Dedifferentiated amniotic fluid mesenchymal stem cell (primary cell): ENCODE data around the gene LRRC75A.
A peak's percentile ranks its signal among the peaks of the same experiment; 100 is the strongest.

Source experiments
- DNase-seq: peaks from one replicate; pipeline ENCODE4 v3.0.0-alpha.2; 2016; ENCODE audit errors: extremely low spot score

The LRRC75A gene

DNA sequence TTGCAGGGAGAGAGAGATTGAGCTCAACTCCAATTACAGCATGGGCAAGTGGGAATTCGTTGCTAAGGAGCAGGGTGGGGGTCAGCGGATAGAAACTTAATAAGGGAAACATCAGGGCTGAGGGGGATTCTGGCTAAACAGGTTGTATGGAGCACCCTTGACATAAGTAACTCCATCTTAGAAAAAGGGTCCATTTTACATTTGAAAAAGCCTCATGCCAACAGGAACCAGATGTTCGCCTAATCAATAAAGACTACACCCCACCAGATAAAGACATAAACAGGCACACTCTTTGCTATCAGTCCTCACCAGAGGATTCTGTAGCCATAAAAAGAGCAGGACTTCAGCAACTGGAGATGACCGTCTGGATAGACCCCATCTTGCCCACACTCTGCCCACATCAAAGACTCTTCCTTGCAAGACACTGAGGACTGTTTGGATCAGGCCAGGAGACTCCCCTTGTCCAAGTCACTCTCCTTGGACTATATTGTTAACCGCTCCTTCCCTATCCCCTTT lies 1.6 kb upstream of the LRRC75A start:
- no peak for DNase-seq

DNA sequence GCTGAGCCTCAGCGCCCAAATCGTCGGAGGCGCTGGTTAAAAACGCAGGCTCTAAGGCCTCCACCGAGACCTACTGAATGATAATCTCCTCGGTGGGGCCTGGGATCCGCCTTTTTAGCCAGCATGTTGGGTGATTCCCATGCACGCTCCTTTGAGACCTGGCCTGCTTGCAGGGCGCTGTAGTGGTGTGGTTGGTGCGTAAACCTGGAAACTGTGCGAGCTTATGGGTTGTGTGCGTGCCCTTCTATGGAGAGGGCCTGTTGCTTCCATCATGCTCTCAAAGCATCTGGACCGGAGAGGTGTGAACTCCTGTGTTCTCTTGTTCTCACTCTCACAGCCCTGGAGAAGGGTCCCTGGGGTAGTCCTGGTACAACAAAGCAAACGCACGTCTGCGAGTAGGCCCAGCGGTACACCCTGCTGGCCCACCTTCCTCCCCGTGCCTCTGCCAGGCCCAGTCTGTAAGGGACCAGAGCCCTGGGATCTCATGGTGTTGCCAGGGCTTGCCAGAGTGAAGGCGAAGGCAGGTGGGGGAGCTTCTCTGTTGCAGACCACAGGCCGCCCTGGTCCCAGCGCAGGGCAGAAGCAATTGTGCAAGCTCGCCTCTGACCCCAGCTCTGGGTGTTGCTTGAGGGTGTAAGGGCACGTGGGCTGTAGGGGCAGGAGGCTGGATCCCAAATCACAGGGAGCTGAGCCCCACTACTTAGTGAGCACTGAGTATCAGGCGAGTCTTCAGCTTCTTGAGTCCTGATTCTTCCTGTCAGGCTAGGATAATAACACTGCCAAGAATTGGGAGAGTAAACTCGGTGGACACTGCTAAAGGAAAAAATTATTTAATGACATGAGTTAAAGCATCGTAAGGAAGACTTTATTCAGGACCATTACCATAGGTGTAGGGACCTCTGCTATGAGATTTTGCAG lies 879 bp upstream of the LRRC75A start:
- no peak for DNase-seq

DNA sequence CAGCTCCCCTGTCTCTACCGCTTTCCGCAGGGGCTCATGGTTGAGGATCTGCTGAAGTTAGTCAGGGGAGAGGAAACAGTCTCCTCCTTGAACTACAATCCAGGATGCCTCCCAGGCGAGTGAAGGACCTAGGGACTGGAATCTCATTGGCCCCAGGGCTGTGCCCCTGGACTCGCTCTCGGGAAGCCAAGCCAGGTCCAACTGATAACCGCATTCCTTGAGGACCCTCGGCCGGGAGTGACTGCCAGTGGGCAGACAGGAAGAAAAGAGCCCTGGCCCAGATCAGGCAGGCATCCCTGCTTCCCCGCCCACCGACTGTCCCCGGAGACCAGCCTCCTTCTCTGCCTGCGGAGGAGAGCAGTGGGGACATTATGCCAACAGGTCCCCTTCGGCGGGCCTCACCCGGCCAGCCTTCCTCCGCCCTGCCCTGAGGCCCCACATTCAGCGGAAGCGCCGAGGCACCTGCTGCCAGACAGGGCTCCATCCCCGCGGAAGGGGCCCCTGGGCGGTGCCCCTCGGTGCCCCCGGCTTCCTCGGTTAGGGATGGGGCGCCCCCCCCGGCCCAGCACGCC lies 776 bp downstream of the LRRC75A start:
- no peak for DNase-seq

DNA sequence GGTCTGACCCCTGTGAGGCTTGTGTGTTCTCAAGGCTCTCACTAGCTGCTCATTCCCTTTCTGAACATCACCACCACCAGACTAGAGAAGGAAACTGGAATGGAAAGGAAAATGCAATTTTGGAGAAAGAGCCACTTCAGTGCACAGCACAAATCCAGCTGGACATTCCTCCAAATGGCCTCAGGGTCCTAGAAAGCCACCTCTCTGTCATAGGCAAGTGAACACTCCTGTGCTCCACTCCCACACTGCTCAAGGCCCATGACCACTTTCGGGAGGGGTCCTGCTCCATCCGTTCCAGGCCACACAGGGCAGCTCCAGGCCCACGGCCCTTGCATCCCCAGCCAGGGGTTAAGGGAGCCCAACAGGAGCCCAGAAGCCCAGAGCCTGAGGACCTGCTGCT lies 2.6 kb downstream of the LRRC75A start:
- DNase-seq = no peak

DNA sequence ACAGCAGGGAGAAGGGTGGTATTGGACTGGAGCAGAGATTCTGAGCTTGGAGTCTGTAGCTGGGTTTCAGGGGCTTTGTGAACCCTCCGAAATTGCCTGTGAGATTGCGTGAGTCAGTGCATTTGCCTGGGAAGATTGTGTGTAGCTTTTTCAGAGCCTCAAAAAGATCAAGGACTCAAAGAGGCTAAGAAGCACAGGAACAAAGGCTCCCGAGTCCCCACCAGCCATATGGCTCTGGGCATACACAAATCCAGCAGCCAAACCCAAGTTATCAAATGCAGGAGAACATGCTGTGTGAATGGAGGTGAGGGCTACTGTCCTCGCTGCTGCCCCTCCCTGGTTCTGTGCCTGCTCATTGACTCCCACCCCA lies 3.0 kb downstream of the LRRC75A start:
- no peak for DNase-seq

DNA sequence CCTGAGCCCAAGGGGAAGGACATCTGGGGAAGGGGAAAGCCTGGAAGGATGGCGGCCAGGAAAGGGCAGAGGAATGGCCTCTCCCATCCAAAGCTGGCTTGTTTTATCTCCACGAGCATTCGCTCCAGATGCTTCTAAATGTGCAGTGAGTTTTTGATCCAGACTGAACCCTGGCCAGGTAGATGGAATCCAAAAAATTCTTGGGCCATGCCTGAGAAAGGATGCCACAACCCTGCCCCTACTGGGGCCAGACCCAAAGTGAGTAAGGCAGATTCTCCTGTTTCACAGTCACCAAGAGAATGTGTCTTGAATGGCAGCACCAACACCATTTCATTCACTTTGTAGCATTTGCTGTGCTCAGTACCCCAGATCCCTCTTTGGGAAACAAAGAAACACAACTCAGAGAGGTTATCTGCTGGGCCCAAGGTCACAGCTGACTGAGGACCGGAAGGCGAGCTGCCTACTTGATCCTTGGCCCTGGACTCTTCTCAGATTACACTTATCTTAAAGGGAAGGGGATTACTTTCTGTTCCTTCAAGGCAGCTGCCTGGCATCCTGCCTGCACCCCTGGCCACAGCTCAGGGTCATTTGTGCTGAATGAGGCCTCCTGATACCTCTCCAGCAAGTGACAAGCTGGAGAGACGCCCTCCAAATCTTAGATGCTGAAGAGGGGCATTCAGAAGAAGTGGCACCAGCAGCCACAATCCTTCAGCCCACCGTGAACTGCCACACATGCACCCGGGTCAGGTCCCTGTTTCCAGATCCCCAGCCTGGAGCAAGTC lies 3.6 kb downstream of the LRRC75A start:
- DNase-seq = no peak

DNA sequence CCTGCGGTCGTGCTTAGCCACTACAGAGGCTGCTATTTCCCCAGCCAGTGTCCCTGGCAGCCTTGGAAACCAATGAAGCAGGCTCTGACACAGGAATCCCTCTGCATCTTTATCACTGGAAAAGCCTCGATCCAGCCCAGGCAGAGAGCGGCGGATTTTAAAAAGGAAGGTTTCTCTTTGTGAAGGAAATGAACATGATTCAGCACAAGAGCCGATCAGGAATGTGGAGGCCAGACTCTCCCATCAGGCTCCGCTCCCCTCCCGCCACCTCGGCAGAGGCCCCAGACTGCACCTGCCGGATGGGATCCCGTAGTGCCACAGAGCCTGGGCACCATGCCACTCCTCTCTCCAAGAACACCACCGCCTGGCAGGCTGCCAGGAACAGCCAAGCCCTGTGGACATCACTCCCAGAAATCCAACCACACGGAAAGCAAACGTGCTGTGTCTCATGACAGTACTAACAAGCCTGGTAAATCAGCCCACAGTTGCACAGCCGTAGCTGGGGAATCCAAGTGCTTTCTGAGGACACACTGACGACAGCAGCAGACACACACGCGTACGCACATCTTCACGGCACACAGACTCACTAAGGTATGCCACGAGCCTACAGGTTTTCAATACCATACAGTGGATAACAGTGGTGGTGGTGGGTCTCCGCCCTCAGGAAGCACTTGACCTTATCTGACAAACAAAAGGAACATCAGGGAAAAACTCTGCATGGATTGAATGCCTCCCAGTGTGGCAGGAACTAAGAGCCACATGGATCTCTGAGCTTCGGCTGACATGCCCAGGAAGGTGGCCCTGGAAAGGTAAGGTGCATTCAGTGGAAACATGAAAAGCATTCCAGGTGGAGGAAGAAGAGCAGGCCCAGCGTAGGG lies 5.4 kb downstream of the LRRC75A start:
- DNase-seq = peak; percentile 22

DNA sequence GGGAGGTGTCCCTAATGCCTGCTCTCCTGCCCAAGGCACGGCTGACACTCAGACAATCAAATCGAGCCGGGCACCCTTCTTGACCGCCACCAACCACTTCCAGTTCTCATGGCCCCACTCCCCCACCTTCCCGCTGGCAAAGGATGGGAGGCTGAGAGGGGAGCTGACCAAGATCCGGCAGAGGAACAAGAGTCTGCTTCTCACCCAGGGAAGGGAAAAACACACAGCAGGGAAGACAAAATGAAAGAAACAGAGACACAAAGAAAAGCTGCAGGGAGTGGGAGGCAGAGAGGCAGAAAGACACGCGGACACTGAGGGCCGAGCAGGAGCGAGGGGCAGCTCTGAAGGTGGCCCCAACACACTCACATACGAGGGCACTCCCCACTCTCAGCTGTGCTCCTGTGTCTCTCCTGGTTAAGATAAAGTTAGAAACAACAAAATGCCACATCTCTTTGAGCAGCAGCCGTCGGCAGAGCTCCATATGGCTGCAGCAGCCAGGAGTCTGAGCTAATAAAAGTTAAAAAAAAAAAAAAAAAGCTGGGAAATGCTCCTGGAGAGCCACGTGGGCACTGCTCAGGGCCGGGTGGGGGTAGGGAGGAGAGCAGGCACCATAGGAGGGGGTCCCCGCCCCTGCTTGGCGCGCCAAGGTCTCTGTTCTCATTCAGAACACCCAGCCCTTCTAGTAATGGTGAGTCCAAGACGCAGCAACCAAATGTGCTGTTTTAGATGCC lies 7.4 kb downstream of the LRRC75A start:
- no peak for DNase-seq

DNA sequence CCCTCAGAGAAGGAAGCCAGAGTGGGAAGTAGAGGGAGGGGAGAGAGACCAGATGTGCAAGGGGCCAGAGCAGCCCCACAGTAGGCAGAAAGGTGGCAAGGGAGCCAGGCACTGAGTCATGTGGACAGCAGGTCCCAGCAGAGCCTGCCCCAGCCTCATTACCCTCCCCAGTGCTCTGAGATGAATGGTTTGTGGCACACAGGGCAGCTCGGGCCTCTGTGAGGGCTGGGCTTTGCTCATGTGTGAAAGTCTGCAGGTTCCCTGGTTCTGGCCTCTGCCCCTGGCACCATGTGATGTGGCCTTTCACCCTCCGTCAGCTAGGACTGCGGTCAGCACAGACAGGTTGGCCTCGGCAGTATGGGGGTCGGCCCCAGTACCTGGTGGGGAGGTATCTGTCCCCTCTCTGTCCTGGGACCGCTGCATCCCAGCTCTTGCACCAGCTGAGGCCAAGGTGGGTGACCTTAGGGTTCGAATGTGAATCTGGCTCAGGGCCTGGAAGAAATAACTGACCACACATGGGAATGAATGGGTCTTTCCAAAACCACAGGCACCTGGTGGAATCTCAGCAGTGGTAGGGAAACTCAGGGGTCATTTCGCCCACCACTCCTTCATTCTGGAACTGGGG lies 8.9 kb downstream of the LRRC75A start:
- DNase-seq = no peak

DNA sequence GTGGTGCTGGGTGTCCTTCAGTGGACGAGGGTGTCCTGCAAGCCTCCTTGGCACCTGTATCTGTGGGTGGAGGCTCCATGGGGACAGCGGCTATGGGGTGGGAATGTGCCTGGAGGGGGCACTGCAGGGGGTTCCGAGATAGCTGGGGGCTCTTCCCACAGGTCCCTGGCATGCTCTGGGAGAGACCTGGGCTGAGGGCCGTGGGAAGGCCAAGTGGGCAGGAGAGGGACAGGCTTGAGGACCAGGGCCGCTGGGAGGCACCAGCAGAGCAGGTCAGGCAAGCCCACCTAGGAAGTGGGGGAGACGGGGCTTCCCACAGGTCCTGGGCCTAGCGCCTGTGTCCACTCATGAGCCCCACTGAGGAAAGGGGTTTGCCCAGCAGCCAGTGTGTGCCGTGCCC lies 9.7 kb downstream of the LRRC75A start:
- no peak for DNase-seq

DNA sequence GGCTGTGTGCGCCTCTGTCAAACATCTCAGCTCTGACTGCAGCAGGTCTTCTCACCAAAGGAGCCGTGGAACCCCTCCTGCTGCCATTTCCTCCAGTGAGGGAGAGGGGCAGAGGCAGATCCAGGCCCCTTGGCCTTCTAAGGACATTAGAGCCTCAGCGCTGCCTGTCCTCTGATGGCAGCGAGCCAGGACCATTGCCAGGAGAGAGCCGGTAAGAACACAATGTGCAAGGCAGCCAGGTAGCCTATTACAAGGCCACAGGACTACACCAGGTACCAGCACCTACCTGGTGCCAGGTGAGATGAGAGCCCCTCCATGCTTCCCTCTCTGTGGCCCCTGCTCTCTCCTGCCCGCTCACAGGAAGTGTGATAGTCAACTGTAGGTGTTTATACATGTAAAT lies 11.0 kb downstream of the LRRC75A start:
- DNase-seq = no peak

DNA sequence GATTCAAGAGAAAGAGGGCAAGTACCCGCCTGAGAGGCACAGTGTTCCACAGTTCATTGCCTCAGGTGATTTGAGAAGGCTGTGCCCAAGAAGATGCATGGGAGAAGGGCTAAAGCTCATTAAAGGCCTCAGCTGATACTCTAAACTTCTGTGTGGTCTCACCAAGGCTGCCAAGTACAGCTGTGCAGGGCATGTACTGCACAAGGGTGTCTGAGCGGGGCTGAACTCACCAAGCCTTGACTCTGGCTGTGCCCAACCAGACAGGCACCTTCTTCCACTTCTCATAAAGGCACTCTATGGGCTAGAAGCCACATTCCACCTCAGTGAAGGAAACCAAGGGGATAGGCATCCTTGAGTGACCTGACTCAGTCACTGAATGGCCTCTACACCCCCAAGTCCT lies 12.7 kb downstream of the LRRC75A start:
- no peak for DNase-seq

DNA sequence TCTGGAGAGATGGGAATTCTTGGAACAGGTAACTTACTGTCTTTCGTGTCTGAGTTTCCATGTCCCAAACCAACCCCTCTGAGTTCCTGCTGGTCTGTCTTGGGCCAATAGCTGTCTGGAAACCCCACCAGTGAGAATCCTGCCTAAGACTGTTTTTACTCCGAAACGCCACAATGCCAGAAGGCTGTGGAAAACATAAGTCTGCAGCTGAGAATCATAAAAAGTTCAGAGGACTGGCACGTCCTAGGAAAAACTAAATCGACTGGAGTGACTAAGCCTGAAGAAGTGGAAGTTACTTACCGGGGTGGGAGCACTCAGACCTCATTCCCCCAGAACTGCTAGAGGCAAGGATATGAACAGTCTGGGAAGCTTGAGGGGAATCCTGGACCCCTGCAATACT lies 13.3 kb downstream of the LRRC75A start:
- DNase-seq = no peak

DNA sequence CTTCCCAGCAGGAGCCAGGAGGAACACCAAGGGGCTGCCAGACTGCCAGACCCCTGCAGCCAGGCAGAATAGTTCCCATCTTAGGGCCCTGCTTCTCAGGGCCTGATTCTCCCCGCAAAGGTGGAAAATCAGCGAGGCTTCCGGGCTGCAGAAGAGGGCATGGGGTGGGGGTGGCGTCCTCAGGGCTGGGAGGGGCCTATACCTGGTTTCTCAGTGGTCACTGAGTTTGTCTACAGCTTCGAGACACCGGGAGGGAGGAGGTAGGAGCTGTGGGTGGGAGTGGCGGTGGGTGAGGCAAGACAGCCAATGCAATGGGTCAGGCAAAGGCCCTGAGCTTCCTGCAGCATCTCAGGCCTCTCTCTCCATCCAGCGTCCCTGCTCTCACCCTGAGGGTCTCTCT lies 14.3 kb downstream of the LRRC75A start:
- no peak for DNase-seq

DNA sequence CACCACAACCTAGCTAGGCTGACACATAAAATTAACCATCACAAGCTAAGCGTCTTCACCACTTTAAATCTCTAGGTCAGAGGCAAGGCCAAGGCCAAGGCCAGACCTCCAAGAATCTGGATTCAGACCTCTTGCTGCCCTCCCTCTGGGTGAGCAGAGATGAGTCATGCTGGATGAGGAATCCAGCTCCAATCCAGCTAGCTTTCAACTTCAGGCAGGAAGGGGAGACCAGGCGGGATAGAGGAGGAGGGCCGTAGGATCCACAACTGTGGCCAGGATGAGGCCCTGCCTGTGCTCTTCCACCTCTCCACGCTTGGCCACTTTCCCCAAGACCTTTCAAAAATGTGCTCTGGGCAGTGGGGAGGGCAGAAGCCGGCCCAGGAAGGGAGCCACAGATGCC lies 14.7 kb downstream of the LRRC75A start:
- DNase-seq = peak; percentile 30

DNA sequence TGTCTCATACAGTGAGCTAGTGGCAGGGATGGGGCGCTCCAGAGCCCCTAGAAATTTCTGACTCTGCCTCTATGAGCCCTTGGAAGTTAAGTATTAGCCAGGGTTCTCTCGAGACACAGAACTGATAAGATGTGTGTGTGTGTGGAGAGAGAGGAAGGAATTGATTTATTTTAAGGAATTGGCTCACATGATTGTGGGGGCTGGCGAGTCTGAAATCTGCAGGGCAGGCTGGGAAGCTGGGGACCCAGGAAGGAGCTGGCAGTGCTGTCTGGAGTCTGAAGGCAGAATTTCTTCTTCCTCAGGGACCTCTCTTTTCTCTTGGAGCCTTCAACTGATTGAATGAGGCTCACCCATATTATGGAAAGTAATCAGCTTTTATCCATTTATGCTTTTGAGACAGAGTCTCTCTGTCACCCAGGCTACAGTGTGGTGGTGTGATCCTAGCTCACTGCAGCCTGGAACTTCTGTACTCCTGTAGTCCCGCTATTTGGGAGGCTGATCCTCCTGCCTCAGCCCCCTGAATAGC lies 16.8 kb downstream of the LRRC75A start:
- DNase-seq = no peak

DNA sequence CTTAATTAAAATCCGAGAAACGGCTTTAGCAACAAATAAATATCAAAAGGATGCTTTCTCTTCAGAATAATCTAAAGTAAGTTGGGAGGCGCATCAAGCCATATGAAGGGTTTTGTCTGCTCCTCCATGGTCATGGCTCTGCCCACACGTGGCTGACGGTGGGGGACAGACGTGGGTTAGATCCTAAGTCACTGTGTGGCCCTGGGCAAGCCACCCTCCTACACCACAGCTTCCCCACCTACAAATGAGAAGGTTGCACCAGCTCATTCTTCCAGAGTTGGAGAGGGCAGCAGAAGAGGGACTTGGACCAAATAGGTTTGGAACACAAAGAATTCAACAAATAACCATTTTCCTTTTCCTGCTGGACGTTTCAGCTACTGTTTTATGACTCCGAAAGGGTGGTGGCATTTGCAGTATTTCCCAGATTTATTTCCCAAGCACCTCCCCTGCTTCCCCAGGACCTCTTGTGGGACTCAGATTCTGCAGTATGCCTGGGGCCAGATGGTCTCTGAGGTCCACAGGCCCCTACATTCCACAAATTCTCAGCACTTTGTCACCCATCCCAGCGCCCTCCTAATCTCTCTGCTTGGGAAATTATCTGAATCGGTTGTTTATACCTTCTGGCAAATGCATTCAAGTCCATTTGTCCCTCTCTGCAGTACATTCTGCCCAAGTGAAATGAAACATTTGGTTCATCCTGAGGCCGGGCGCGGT lies 17.8 kb downstream of the LRRC75A start:
- no peak for DNase-seq

DNA sequence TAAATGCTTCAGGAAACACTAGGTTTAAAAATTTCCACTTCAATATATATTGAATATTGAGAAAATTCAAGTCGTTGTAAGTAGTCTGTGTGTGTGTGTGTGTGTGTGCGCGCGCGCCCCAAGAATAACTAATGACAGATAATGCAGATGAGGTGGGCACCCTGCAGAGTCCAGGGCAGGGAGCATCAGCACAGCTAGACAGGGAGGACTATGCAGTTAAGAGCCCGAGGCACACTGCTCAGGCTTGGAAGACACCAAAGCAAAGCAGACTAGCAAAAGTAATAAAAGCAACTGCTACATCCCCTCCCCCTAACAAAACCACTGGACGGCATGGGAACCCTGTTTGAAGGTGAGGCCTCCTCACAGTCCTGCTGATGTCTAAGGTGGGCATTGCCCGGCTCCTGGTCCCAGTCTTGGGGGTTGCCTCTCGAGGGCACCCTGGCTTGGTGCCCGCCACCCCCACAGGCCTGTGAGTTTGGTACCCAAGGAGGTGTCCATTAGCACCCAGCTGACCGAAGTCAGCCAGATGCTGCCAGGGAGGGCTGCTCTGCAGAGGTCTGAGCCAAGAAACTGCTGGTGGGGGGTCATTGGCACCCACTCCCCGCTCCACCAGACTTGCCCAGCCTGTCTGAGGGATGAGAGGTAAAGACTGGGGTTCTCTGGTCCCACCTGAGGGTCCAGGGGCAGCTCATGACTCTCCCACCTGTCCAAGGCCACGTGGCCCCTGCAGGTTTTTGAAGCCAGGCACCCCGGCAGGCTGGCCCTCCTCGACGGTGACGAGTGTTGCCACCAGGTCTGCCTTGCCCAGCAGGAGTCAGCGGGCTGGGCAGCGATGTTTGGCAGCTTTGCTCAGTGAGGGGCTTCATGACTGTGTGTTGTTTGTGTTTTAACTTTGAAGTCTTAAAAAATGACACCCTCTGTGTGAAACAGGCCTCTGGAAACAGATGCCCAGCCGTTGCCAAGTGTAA lies 18.7 kb downstream of the LRRC75A start:
- no peak for DNase-seq
